ENCODE measurements around the gene TMCC2. TPM values are rescaled to one million over a fixed set of nuclear protein-coding genes. Genes with fewer than 3 reads are reported as not detected.

TMCC2 gene
- total and polyA plus RNA-seq, 2 of the 4 experiments (the other 2 are of a cell fraction) = 2.0 to 4.2 TPM

DNA sequence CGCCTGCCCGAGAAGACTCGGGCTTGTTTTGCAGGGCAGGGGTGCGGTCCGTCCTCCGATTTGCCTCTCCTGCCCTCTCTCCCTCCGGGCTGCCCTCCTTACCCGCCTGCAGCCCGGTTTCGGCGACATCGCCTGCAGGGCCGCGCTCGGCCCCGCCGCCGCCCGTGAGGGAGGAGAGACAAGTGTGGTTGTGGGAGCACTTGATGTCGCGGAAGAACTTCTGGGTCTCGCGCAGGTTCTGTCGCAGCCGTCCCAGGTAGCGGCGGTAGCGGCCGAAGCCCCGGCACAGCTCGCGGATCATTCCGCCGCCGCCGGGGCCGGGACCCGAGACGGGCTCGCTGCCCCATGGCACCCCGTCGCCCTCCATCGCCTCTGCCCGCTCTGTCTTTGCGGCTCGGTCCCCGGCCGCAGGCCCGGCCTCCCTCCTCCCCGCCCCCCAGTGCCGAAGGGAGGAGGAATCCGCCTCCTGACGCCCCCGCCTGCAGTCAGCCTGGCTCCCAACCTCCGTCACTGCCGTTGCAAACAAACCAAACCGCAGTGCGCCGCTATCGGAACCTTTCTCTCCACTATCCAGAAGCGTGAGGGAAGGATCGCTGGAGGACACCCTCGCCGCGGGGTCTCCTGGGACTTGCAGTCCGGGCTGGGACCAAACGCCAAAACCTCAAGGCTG is 16.4 kb upstream of the TMCC2 start, which contains the start of gene DSTYK (continued):
- TF ChIP-seq ELK1 (IDR thresholded peaks at IDR 0.05; ENCODE audit: borderline replicate concordance, low read depth, low read length) = no peak

DNA sequence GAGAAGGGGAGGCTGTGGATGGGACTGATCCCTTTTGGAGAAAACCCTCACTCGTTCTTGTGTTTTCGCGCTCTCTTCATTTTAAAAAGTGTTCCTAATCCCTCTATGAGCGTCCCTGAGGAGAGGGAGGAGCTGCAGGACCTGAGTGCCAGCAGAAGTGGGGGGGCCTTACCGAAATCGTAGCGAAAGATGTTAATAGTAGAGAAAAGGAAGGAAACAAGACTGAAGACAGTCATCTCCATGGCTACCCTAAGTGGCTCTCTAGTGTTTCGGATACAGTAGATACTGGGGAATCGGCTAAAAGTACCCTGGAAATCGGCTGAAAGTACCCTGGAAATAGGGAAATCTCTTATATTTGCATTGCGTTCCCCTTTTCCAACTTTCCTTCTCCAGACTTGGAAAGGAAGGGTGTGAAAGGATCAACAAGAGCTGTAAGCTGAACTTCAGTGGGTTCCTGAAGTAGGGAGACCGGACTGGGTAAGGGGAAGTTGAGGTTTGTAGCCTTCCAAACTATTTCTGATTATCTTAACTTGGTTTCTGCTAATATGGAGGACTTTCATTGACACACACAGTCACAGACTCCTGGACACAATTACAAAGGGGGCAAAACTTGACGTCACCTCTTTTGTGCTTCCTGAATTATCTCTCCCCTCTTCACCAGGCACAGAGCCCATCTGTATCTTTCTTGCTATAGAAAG is 15.8 kb upstream of the TMCC2 start:
- H3K9me3 ChIP-seq (ENCODE audit: control insufficient read depth, insufficient read depth, low read length) = no peaks in the 10 kb centered on the region
- H3K4ac ChIP-seq (ENCODE audit: low read depth, low read length) = peak overlapping the region; percentile 26; the same call in 1 of the 2 replicates
- CTCF ChIA-PET = interaction anchor here (0.9 kb wide), 1 partner anchor 70 kb away, joined by 3 read pairs; no protein-coding TSS in a partner anchor
- H4K5ac ChIP-seq (ENCODE audit: low read depth, low read length) = peak overlapping the region; percentile 36
- peak overlapping the region; percentile 98 for H2AFZ ChIP-seq (replicated peaks; ENCODE audit: low read length, poor library complexity)
- POLR2A ChIA-PET (ENCODE audit: unreplicated experiment) = no interaction called here
- H4K91ac ChIP-seq (ENCODE audit: insufficient read depth, low read depth, low read length) = peak overlapping the region; percentile 45; the same call in 1 of the 2 replicates
- no peak overlapping the region for H3K27ac ChIP-seq (ENCODE audit: insufficient read depth, low read length)
- H4K20me1 ChIP-seq (ENCODE audit: insufficient read depth, low read length) = no peaks in the 10 kb centered on the region
- H4K8ac ChIP-seq (ENCODE audit: low read depth in 2 of 2, low read length in 2 of 2) = peak overlapping the region; percentile 35 to 92; a peak in 3 of 4 replicates
- peak overlapping the region; percentile 77 for H3K4me2 ChIP-seq (ENCODE audit: low read depth, low read length)
- ATAC-seq (ENCODE audit: low read depth) (no peak), DNase-seq (no peak)
- peak overlapping the region; percentile 19 for H2BK5ac ChIP-seq (ENCODE audit: low read depth, low read length, poor library complexity, severe bottlenecking)
- H2BK120ac ChIP-seq (ENCODE audit: low read depth, low read length) = 0 out of 2 replicates have a peak overlapping the region, but pooled peaks have one; percentile 20
- peaks cover 14 to 21% of the 10 kb centered on the region in 2 experiments for H3K79me1 ChIP-seq (ENCODE audit: low read depth in 1 of 2, low read length in 2 of 2)
- no peak overlapping the region for H3K56ac ChIP-seq (ENCODE audit: extremely low read depth, insufficient read depth, low read length)
- no peak overlapping the region for H2BK15ac ChIP-seq (ENCODE audit: low read depth, low read length)
- 0 out of 2 replicates have a peak overlapping the region, but pooled peaks have one; percentile 17 for H3K9ac ChIP-seq (ENCODE audit: low read depth, low read length)
- no peaks in the 10 kb centered on the region for H3K4me1 ChIP-seq (ENCODE audit: control insufficient read depth, insufficient read depth, low read length)
- no peaks in the 10 kb centered on the region for H3K36me3 ChIP-seq (ENCODE audit: control insufficient read depth, insufficient read depth, low read length)
- peak overlapping the region; percentile 68; the same call in 1 of the 2 replicates for H3K4me3 ChIP-seq (ENCODE audit: insufficient read depth, low read depth, low read length)
- in situ Hi-C loops (cut with MboI; ENCODE audit: low sequenced_read_pairs) (no loop called here), dilution Hi-C loops (cut with HindIII; ENCODE audit: low sequenced_read_pairs, unreplicated experiment) (no loop called here), intact Hi-C loops (cut with micrococcal nuclease) (loop anchor here (1.0 to 5.0 kb wide), 4 partner anchors 35 to 90 kb away; no protein-coding TSS in a partner anchor)
- TF ChIP-seq MAZ (IDR thresholded peaks at IDR 0.05; ENCODE audit: borderline replicate concordance, low read depth, low read length) (no peak), RCOR1 (IDR thresholded peaks at IDR 0.05; ENCODE audit: insufficient replicate concordance, low read length) (no peak), RAD21 (IDR thresholded peaks at IDR 0.05; ENCODE audit: low read length) (no peak), BHLHE40 (IDR thresholded peaks at IDR 0.05; ENCODE audit: low read depth, low read length) (no peak), CHD1 (IDR thresholded peaks at IDR 0.05; ENCODE audit: low read depth, low read length) (no peak), MAFK (IDR thresholded peaks at IDR 0.05; ENCODE audit: low read depth, low read length) (no peak), MXI1 (IDR thresholded peaks at IDR 0.05; ENCODE audit: borderline replicate concordance, low read depth, low read length) (no peak), FOS (IDR thresholded peaks at IDR 0.05; ENCODE audit: low read depth, low read length) (no peak)
- no TSS peak for BruUV-seq (replicated peaks)
- no peak overlapping the region for H2AK5ac ChIP-seq (ENCODE audit: low read depth, low read length)
- H3K14ac ChIP-seq (replicated peaks; ENCODE audit: low read depth, low read length) = peak overlapping the region; percentile 61; the same call in 1 of the 2 replicates
- H3K27me3 ChIP-seq (ENCODE audit: control insufficient read depth, insufficient read depth, low read length) = no peaks in the 10 kb centered on the region
- H2AK9ac ChIP-seq (replicated peaks; ENCODE audit: low read depth, low read length, poor library complexity) = peak overlapping the region; percentile 94
- peaks cover 7% of the 10 kb centered on the region for H3K9me1 ChIP-seq (ENCODE audit: insufficient read depth, low read length)
- no CpG with 5 or more reads among the region's 13 CpGs for WGBS, 2 experiments (ENCODE audit: extremely low coverage in 2 of 2, insufficient read length in 1 of 2)
- H3K18ac ChIP-seq (ENCODE audit: low read depth, low read length) = no peak overlapping the region
- H2BK20ac ChIP-seq (ENCODE audit: low read depth, low read length) = no peak overlapping the region
- H3K23ac ChIP-seq (ENCODE audit: low read depth, low read length) = no peak overlapping the region
